Keratinocyte (primary cell): ENCODE measurements around the gene ELL. TPM values are rescaled to one million over a fixed set of nuclear protein-coding genes. Genes with fewer than 3 reads are reported as not detected.

Experiments used
- DNase-seq: peaks from one replicate; pipeline ENCODE4 v3.0.0-alpha.2; 2011; ENCODE audit warnings: low read depth, missing footprints, low spot score
- FAIRE-seq: peaks from 2 replicates; lab custom pipeline; 2011; peaks lifted over from hg19 to GRCh38; lab: Jason Lieb, UNC
- H2AFZ ChIP-seq: 2 replicates; pipeline ENCODE4 v1.6.0; 2012; ENCODE audit warnings: low read length, control low read depth, inconsistent platforms; ENCODE audit not compliant: control insufficient read depth
- H3K27ac ChIP-seq: 2 replicates; pipeline ENCODE4 v1.5.1; 2011; ENCODE audit warnings: low read length; ENCODE audit not compliant: control insufficient read depth, insufficient read depth
- H3K27me3 ChIP-seq: 3 replicates; pipeline ENCODE4 v1.6.0; 2011; ENCODE audit warnings: low read length; ENCODE audit not compliant: control insufficient read depth, insufficient read depth; ENCODE audit errors: extremely low read depth
- H3K36me3 ChIP-seq, 2 experiments: 2 replicates in 1 of 2; 3 replicates in 1 of 2; pipeline ENCODE4 v1.5.1; 2011; ENCODE audit warnings: low read length in 2 of 2, mild to moderate bottlenecking in 1 of 2; ENCODE audit not compliant: control insufficient read depth in 2 of 2, insufficient read depth in 2 of 2; ENCODE audit errors: extremely low read depth in 1 of 2
- H3K4me1 ChIP-seq: 3 replicates; pipeline ENCODE4 v1.5.1; 2011; ENCODE audit warnings: low read length; ENCODE audit not compliant: control insufficient read depth, insufficient read depth; ENCODE audit errors: extremely low read depth
- H3K4me2 ChIP-seq: 3 replicates; pipeline ENCODE4 v1.6.0; 2011; ENCODE audit warnings: low read depth, low read length; ENCODE audit not compliant: control insufficient read depth, insufficient read depth; ENCODE audit errors: extremely low read depth
- H3K4me3 ChIP-seq, 3 experiments: fragments of 200-600 bp in 1 of 3; sonication (generic) in 1 of 3; 2 replicates in 2 of 3; 3 replicates in 1 of 3; pipeline ENCODE4 v1.5.1; 2011 to 2016; ENCODE audit warnings: low read length in 3 of 3, mild to moderate bottlenecking in 3 of 3, control low read depth in 2 of 3, inconsistent platforms in 1 of 3, low read depth in 1 of 3, mixed read lengths in 1 of 3, mixed run types in 1 of 3, moderate library complexity in 1 of 3; ENCODE audit not compliant: control insufficient read depth in 2 of 3, insufficient read depth in 2 of 3; ENCODE audit errors: extremely low read depth in 1 of 3
- H3K79me2 ChIP-seq: 2 replicates; pipeline ENCODE4 v1.6.0; 2012; ENCODE audit warnings: low read length; ENCODE audit not compliant: control insufficient read depth, insufficient read depth
- H3K9ac ChIP-seq: 3 replicates; pipeline ENCODE4 v1.6.0; 2011; ENCODE audit warnings: low read length; ENCODE audit not compliant: control insufficient read depth, insufficient read depth; ENCODE audit errors: extremely low read depth
- H3K9me1 ChIP-seq: 3 replicates; pipeline ENCODE4 v1.6.0; 2011; ENCODE audit warnings: low read length; ENCODE audit not compliant: control insufficient read depth, insufficient read depth; ENCODE audit errors: extremely low read depth
- H3K9me3 ChIP-seq: 2 replicates; pipeline ENCODE4 v1.5.1; 2012; ENCODE audit warnings: low read depth, low read length; ENCODE audit not compliant: control insufficient read depth
- H4K20me1 ChIP-seq: 3 replicates; pipeline ENCODE4 v1.6.0; 2011; ENCODE audit warnings: low read length; ENCODE audit not compliant: control insufficient read depth, insufficient read depth; ENCODE audit errors: extremely low read depth
- EZH2 ChIP-seq: IDR thresholded peaks from one replicate; pipeline ENCODE4 v1.6.1; 2012; ENCODE audit warnings: inconsistent platforms, mild to moderate bottlenecking, low read length, moderate library complexity
- dilution Hi-C: fragments of 300-500 bp; cut with MboI; formaldehyde crosslinking; loops from one replicate; pipeline ENCODE4 v1.7.0; 2020; ENCODE audit warnings: low sequenced_read_pairs; ENCODE audit not compliant: extremely low pct_ligation_motif_present
- polyA plus RNA-seq, 5 experiments: library from polyadenylated mRNA; depleted of rRNA in 3 of 5; stranded (reverse) in 3 of 5; stranded (forward) in 1 of 5; unstranded in 1 of 5; fragments of >200 nt; gene quantifications; 1 replicate in 1 of 5; 2 replicates in 3 of 5; 3 replicates in 1 of 5; pipeline versions ENCODE4 v1.2.1 to v1.2.3, GENCODE V29; 2011 to 2012; ENCODE audit warnings: missing spikeins in 2 of 5, low read depth in 1 of 5, low replicate concordance in 1 of 5
- TF ChIP-seq, protein P1 (sequence below), 3 experiments: IDR thresholded peaks in 1 of 3; conservative IDR thresholded peaks in 1 of 3; optimal IDR thresholded peaks in 1 of 3; 2 replicates in 2 of 3; 3 replicates in 1 of 3; pipeline versions ENCODE3 to v1.5.1; 2011; ENCODE audit warnings: low read length in 3 of 3, mild to moderate bottlenecking in 3 of 3, moderate library complexity in 2 of 3, control low read depth in 1 of 3, inconsistent platforms in 1 of 3; ENCODE audit not compliant: insufficient read depth in 2 of 3; ENCODE audit errors: extremely low read depth in 1 of 3

Gene ELL
- polyA plus RNA-seq, 1 donor (not counting 4 experiments of a cell fraction or from before 2014, with no cell fraction given): 4.4 TPM

DNA sequence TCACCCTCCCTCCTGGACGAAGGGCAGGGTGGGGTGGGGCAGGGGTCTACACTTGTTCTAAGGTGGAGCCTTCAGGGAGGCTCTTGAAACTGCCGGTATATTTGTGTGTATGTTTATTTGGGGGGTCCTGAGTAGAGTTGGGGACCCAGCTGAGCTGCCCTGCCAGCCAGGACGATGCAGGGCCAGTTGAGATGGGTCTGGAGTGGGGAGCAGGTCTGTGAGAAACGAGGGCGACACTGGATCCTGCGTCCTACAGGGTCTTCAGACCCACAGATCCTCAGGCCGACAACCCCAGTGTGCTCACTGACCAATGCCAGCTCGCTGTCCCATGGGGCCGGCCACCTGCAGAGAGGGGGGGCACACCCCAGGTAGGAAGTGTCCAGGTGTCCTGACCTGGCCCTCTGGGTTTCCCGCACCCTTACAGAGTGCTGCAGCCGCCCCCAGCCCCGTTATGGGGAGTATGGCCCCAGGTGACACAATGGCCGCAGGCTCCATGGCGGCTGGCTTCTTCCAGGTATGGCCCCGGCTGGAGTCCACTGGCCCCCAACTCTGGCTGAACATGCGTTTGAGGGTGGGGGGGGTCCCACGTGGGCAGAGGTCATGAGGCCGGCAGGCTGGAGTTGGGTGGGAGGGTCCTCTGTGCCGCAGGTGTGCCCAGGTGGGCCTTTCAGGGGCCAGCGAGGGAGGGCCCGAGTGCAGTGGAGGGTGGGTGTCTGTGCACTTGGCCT lies 91.3 kb downstream of the ELL start:
- peaks cover 3% of the 10 kb centered on the region for H3K4me1 ChIP-seq
- H3K9ac ChIP-seq: no peak overlapping the region
- H3K27me3 ChIP-seq: no peaks in the 10 kb centered on the region
- no peak overlapping the region for H3K27ac ChIP-seq
- no peak for TF ChIP-seq EZH2
- TF ChIP-seq, protein P1, sequence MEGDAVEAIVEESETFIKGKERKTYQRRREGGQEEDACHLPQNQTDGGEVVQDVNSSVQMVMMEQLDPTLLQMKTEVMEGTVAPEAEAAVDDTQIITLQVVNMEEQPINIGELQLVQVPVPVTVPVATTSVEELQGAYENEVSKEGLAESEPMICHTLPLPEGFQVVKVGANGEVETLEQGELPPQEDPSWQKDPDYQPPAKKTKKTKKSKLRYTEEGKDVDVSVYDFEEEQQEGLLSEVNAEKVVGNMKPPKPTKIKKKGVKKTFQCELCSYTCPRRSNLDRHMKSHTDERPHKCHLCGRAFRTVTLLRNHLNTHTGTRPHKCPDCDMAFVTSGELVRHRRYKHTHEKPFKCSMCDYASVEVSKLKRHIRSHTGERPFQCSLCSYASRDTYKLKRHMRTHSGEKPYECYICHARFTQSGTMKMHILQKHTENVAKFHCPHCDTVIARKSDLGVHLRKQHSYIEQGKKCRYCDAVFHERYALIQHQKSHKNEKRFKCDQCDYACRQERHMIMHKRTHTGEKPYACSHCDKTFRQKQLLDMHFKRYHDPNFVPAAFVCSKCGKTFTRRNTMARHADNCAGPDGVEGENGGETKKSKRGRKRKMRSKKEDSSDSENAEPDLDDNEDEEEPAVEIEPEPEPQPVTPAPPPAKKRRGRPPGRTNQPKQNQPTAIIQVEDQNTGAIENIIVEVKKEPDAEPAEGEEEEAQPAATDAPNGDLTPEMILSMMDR (optimal IDR thresholded peaks at IDR 0.05 in 1 of 3, IDR thresholded peaks at IDR 0.05 in 1 of 3, conservative IDR thresholded peaks at IDR 0.05 in 1 of 3; ENCODE audit: extremely low read depth in 1 of 3, insufficient read depth in 2 of 3, low read length in 3 of 3): no peak
- peaks cover 0 to 1% of the 10 kb centered on the region in 2 experiments for H3K36me3 ChIP-seq
- DNase-seq (no peak), FAIRE-seq (no peak)
- no peaks in the 10 kb centered on the region for H3K9me1 ChIP-seq
- no peak overlapping the region for H3K4me2 ChIP-seq
- H4K20me1 ChIP-seq: peaks cover 9% of the 10 kb centered on the region
- no peak overlapping the region for H2AFZ ChIP-seq
- no peak overlapping the region for H3K4me3 ChIP-seq
- no peaks in the 10 kb centered on the region for H3K79me2 ChIP-seq
- dilution Hi-C loops: no loop called here
- H3K9me3 ChIP-seq: no peaks in the 10 kb centered on the region

DNA sequence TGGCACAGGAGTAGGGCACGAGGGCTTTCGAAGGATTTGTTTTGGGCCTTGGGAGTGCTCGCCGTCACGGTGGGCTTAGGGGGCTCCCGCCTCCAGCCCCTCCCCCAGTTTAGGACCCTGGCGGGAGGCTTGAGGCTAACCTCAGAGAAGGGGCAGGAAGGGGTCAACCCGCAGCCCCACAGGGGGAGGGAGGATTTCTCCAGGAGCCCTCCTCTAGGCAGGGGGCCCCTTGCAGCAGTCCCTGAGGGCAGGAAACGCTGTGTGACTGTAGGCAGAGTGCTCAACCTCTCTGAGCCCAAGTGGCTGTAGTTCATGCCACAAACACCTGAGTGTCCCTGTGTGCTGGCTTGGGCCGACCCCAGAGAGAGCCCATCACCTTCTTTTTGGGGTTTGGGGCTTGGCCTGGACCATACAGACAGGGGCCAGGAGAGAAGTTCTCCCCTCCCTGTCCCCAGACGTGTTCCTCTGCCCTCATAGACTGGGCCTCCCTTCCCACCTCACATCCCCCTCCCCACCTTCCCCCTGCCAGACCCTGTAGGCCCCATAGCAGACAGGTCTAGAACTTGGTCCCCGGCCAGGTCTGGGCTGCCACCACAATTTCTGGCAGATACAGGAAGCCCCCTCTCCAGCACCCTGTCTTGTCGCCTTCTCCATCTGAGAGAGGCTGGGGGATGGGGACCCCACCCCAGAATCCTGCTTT lies 92.0 kb downstream of the ELL start:
- no peak overlapping the region for H3K27ac ChIP-seq
- H3K9me3 ChIP-seq: no peaks in the 10 kb centered on the region
- no peak overlapping the region for H3K4me3 ChIP-seq
- no peak for TF ChIP-seq EZH2
- TF ChIP-seq, protein P1 (optimal IDR thresholded peaks at IDR 0.05 in 1 of 3, IDR thresholded peaks at IDR 0.05 in 1 of 3, conservative IDR thresholded peaks at IDR 0.05 in 1 of 3; ENCODE audit: extremely low read depth in 1 of 3, insufficient read depth in 2 of 3, low read length in 3 of 3): no peak
- FAIRE-seq: no peak
- H3K4me2 ChIP-seq: no peak overlapping the region
- dilution Hi-C loops: no loop called here
- H2AFZ ChIP-seq: no peak overlapping the region
- H4K20me1 ChIP-seq: peaks cover 9% of the 10 kb centered on the region
- H3K4me1 ChIP-seq: peaks cover 3% of the 10 kb centered on the region
- no peaks in the 10 kb centered on the region for H3K9me1 ChIP-seq
- H3K9ac ChIP-seq: no peak overlapping the region
- H3K27me3 ChIP-seq: no peaks in the 10 kb centered on the region
- DNase-seq: no peak
- H3K79me2 ChIP-seq: no peaks in the 10 kb centered on the region
- peaks cover 0 to 1% of the 10 kb centered on the region in 2 experiments for H3K36me3 ChIP-seq
